Body of pancreas (tissue), 4 donors: ENCODE measurements around the gene TRPC4.

ENCODE experiments used
- CTCF ChIP-seq, 7 experiments: fragments of 450-650 bp in 4 of 7; fragments of 200-600 bp in 3 of 7; sonication (generic) in 3 of 7; IDR thresholded peaks; one replicate each; pipeline ENCODE4 v1.5.1; 2016 to 2019; ENCODE audit warnings: antibody characterized with exemption in 7 of 7
- POLR2A ChIP-seq, 3 donors: fragments of 450-650 bp; IDR thresholded peaks; one replicate each; pipeline ENCODE4 v1.6.1; 2016; ENCODE audit warnings: antibody characterized with exemption in 3 of 3, mild to moderate bottlenecking in 2 of 3

GRCh38 chr13:37700887-37701286 lies 168.7 kb downstream of the TRPC4 start:
- no peak for TF ChIP-seq POLR2A (IDR thresholded peaks at IDR 0.05)
- TF ChIP-seq CTCF (IDR thresholded peaks at IDR 0.05), result no peak
